HG03378 (cell line): Measurements from ENCODE around the gene LOXHD1.

Experiments
- ATAC-seq: cut with Tn5 transposase; IDR thresholded peaks from one replicate; pipeline ENCODE4 v1.9.1; 2021; ENCODE audit warnings: mild to moderate bottlenecking, moderate library complexity; ENCODE audit not compliant: unreplicated experiment

The LOXHD1 gene

GRCh38 chr18:46554406-46555080 lies 102.5 kb downstream of the LOXHD1 start:
- ATAC-seq, result no peak

GRCh38 chr18:46550609-46551008 lies 106.4 kb downstream of the LOXHD1 start:
- ATAC-seq, result no peak

GRCh38 chr18:46547520-46547919 lies 109.5 kb downstream of the LOXHD1 start:
- ATAC-seq, result no peak

- ATAC-seq, result no peak
These were observed 110.8 kb downstream of the LOXHD1 start for GRCh38 chr18:46546111-46546640.

GRCh38 chr18:46542545-46542944 lies 114.5 kb downstream of the LOXHD1 start:
- no peak for ATAC-seq

- ATAC-seq, result no peak
These were observed 115.3 kb downstream of the LOXHD1 start for GRCh38 chr18:46541626-46542189.

- ATAC-seq, result no peak
These were observed 118.6 kb downstream of the LOXHD1 start for GRCh38 chr18:46538376-46538775.

GRCh38 chr18:46536215-46536874 lies 120.7 kb downstream of the LOXHD1 start:
- ATAC-seq, result no peak

- no peak for ATAC-seq
These were observed 125.5 kb downstream of the LOXHD1 start for GRCh38 chr18:46531482-46531881.

- no peak for ATAC-seq
These were observed 129.0 kb downstream of the LOXHD1 start for GRCh38 chr18:46528037-46528436.

GRCh38 chr18:46519870-46520269 lies 137.2 kb downstream of the LOXHD1 start:
- ATAC-seq, result no peak

GRCh38 chr18:46518438-46518837 lies 138.6 kb downstream of the LOXHD1 start:
- ATAC-seq, result no peak

GRCh38 chr18:46516555-46516954 lies 140.5 kb downstream of the LOXHD1 start:
- no peak for ATAC-seq

GRCh38 chr18:46510386-46510785 lies 146.6 kb downstream of the LOXHD1 start:
- ATAC-seq, result no peak

GRCh38 chr18:46509530-46509929 lies 147.5 kb downstream of the LOXHD1 start:
- ATAC-seq, result no peak

- no peak for ATAC-seq
These were observed 149.9 kb downstream of the LOXHD1 start for GRCh38 chr18:46506974-46507586.

GRCh38 chr18:46502444-46502843 lies 154.6 kb downstream of the LOXHD1 start:
- ATAC-seq, result no peak

GRCh38 chr18:46497129-46497528 lies 159.9 kb downstream of the LOXHD1 start:
- ATAC-seq, result no peak

GRCh38 chr18:46488471-46489213 lies 168.4 kb downstream of the LOXHD1 start:
- no peak for ATAC-seq

GRCh38 chr18:46485675-46486194 lies 171.3 kb downstream of the LOXHD1 start:
- ATAC-seq, result no peak

- no peak for ATAC-seq
These were observed 172.0 kb downstream of the LOXHD1 start for GRCh38 chr18:46484971-46485370.
